ENCODE results near the gene PLCG1. TPM values are rescaled to one million over a fixed set of nuclear protein-coding genes. Genes with fewer than 3 reads are reported as not detected.

The PLCG1 gene
- total RNA-seq, 6 donors from 2014 or later = 69.8 to 383 (median 99.5) TPM

DNA sequence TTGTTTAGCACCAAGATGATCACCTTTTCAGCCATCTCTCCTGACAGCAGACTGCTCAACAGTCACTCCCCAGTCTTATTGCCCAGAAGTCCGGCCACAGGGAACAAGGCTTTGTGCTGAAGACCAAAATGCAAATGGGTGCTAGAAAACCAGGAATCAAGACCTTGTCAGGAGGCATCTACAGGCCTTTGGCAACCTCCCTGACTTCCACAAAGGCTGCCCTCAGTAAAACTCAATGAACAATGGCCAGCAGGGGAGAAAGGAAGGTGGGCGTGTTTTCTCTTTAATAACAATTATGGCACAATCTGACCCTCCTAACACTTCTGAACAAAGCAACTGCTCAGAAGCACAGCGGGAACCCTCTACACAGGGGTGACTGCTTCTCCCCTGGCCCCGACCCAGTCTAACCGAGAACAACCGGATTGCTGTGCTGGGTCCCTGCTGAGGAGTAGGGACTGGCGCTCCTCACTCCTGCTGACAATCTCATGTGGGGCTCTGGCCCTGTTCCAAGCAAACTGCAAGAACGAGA is 41.6 kb downstream of the PLCG1 start:
- TF ChIP-seq POLR2AphosphoS5 (IDR thresholded peaks at IDR 0.05) = no peak
- TF ChIP-seq, protein P1, sequence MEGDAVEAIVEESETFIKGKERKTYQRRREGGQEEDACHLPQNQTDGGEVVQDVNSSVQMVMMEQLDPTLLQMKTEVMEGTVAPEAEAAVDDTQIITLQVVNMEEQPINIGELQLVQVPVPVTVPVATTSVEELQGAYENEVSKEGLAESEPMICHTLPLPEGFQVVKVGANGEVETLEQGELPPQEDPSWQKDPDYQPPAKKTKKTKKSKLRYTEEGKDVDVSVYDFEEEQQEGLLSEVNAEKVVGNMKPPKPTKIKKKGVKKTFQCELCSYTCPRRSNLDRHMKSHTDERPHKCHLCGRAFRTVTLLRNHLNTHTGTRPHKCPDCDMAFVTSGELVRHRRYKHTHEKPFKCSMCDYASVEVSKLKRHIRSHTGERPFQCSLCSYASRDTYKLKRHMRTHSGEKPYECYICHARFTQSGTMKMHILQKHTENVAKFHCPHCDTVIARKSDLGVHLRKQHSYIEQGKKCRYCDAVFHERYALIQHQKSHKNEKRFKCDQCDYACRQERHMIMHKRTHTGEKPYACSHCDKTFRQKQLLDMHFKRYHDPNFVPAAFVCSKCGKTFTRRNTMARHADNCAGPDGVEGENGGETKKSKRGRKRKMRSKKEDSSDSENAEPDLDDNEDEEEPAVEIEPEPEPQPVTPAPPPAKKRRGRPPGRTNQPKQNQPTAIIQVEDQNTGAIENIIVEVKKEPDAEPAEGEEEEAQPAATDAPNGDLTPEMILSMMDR (IDR thresholded peaks at IDR 0.05) = peak in 1 of 6 experiments; percentile 7
- DNase-seq = peak in 1 of 2 donors; percentile 22
- peaks cover 0 to 41% (median 25%) of the 10 kb centered on the region in 4 donors for H3K36me3 ChIP-seq
- H3K27me3 ChIP-seq = no peaks in the 10 kb centered on the region
- no peaks in the 10 kb centered on the region for H3K9me3 ChIP-seq
- H3K27ac ChIP-seq = peak overlapping the region in 3 of 4 donors; percentile 23 to 78 (median 27)
- H3K4me3 ChIP-seq = no peak overlapping the region
- no peak for ATAC-seq (ENCODE audit: low FRiP score in 2 of 2)
- peaks cover 0 to 17% (median 14%) of the 10 kb centered on the region in 4 donors for H3K4me1 ChIP-seq
- 53 to 76% methylated on average over 8 of the region's 8 CpGs for WGBS, 2 donors

DNA sequence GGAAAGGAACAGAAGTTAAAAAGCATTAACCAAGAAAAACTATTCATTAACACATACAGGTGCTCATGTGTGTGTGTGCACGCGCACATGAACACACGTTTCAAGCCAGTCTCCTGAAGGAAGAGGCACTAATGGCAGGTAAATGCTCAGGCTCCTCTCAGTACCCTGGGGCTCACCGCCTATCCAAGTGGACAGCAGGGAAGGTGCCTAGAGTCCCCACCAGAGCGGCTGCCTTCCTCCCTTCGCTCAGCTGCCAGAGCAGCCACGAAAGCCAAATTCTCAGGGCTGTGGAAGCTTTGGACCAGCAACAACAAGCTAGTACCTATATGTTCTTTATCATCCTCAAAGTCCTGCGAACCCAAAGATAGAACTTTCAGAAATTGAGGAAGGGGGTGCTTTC is 42.6 kb downstream of the PLCG1 start:
- DNase-seq (peak in 1 of 2 donors; percentile 14), ATAC-seq (ENCODE audit: low FRiP score in 2 of 2) (no peak)
- WGBS, 2 donors = 90 to 96% methylated on average over 8 of the region's 8 CpGs
- Histone ChIP-seq H3K27ac (no peak overlapping the region), H3K27me3 (no peaks in the 10 kb centered on the region), H3K4me3 (no peak overlapping the region), H3K36me3 (peaks cover 0 to 37% (median 19%) of the 10 kb centered on the region in 4 donors), H3K9me3 (no peaks in the 10 kb centered on the region), H3K4me1 (peaks cover 0 to 14% (median 13%) of the 10 kb centered on the region in 4 donors)
- TF ChIP-seq EP300 (IDR thresholded peaks at IDR 0.05) = no peak
- no peak for TF ChIP-seq POLR2AphosphoS5 (IDR thresholded peaks at IDR 0.05)
- no peak for TF ChIP-seq POLR2A (IDR thresholded peaks at IDR 0.05)
- TF ChIP-seq, protein P1 (IDR thresholded peaks at IDR 0.05) = no peak

DNA sequence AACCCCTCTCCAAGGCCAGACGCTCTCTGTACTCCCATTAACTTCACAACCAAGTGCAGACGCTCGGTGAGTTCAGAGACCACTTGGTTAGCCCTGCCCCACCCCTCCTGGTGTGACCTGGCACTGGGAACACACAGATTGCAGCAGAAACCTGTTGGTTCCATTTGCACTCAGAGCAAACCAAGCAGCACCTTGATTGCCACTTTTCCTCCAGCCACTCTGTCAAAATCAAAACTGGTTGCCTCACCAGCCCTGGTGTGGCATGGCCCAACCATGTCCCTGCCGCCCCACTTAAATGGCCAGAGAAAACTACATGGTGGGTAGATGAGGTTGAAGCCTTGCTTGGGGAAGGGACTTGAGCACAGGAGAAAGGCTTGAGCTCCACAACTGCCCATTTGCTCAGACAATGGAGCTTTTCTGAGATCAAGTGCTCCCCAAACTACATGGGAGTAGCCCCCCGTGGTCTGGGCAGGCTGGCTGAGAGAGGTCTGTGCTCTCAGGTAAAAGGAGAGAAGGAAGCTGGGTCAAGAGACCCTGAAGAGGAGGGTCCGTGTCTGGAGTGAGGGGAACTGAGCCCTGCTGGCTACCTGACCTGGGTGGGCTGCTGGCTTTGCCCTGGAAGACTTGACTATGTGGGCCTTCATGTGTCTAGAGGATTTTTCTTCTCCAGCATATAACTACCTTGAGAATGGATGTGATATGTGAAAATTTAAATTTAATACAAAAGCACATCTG is 43.4 kb downstream of the PLCG1 start:
- H3K9me3 ChIP-seq = no peaks in the 10 kb centered on the region
- no peak for ATAC-seq (ENCODE audit: low FRiP score in 2 of 2)
- 84 to 85% methylated on average over 5 to 6 of the region's 6 CpGs for WGBS, 2 donors
- no peak overlapping the region for H3K4me3 ChIP-seq
- TF ChIP-seq, protein P1 (IDR thresholded peaks at IDR 0.05) = no peak
- no peak for TF ChIP-seq POLR2AphosphoS5 (IDR thresholded peaks at IDR 0.05)
- peak overlapping the region in 2 of 4 donors; percentile 12 to 24 for H3K27ac ChIP-seq
- H3K36me3 ChIP-seq = peaks cover 0 to 30% (median 13%) of the 10 kb centered on the region in 4 donors
- peak in 1 of 2 donors; percentile 31 for DNase-seq
- peaks cover 0 to 14% (median 13%) of the 10 kb centered on the region in 4 donors for H3K4me1 ChIP-seq
- H3K27me3 ChIP-seq = no peaks in the 10 kb centered on the region

DNA sequence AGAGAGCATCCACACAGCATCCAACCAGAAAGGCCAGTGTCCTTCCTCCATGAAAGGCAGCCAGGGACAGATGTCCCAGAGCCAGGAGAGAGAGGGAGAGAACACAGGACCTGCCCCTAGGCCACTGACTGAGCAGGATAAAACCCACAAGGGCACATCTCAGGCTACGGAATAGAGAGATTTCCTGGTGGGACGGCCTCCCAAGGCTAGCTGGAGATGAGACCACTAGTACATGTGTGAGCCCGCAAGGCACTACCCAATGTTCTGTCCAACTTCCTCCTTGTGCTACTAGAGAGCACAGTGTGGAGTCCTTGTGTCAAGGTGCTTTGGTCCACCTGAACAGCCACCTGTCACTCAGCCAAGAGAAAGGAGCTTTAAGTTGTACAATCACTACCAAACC is 44.2 kb downstream of the PLCG1 start:
- 82 to 100% methylated on average over 3 of the region's 3 CpGs for WGBS, 2 donors
- TF ChIP-seq POLR2AphosphoS5 (IDR thresholded peaks at IDR 0.05) = no peak
- no peak for TF ChIP-seq POLR2A (IDR thresholded peaks at IDR 0.05)
- TF ChIP-seq EP300 (IDR thresholded peaks at IDR 0.05) = no peak
- TF ChIP-seq, protein P1 (IDR thresholded peaks at IDR 0.05) = no peak
- DNase-seq = peak in 1 of 2 donors; percentile 22
- Histone ChIP-seq H3K36me3 (peaks cover 0 to 22% (median 9%) of the 10 kb centered on the region in 4 donors), H3K4me1 (peaks cover 0 to 14% (median 13%) of the 10 kb centered on the region in 4 donors), H3K4me3 (no peak overlapping the region), H3K27ac (no peak overlapping the region), H3K27me3 (no peaks in the 10 kb centered on the region), H3K9me3 (no peaks in the 10 kb centered on the region)
- ATAC-seq (ENCODE audit: low FRiP score in 2 of 2) = no peak

Measured in upper lobe of left lung (tissue), 6 donors.